SU-DHL-6 (cell line): ENCODE results near the gene ARHGAP45.

ENCODE experiments used
- H2AFZ ChIP-seq: fragments of 200-600 bp; sonication (generic); 2 replicates; pipeline ENCODE4 v1.6.1; 2014; ENCODE audit warnings: low read depth, mild to moderate bottlenecking, moderate library complexity, mixed read lengths, antibody characterized with exemption, low read length; ENCODE audit not compliant: severe bottlenecking
- H3F3A ChIP-seq: fragments of 200-600 bp; shearing (Covaris generic); 2 replicates; pipeline ENCODE4 v1.6.0; 2016; ENCODE audit warnings: antibody characterized with exemption, mild to moderate bottlenecking; ENCODE audit not compliant: insufficient read depth
- H3K27ac ChIP-seq: fragments of 200-600 bp; sonication (generic); 2 replicates; pipeline ENCODE4 v1.5.1; 2016; ENCODE audit warnings: low read depth, mild to moderate bottlenecking, low read length, moderate library complexity, mixed read lengths
- H3K27me3 ChIP-seq: fragments of 200-600 bp; sonication (generic), shearing (Covaris generic); 2 replicates; pipeline ENCODE4 v1.6.0; 2014; ENCODE audit warnings: mild to moderate bottlenecking, low read length
- H3K36me3 ChIP-seq: fragments of 200-600 bp; sonication (generic); 2 replicates; pipeline ENCODE4 v1.6.1; 2014; ENCODE audit warnings: mild to moderate bottlenecking, low read length, mixed read lengths
- H3K4me2 ChIP-seq: fragments of 300-600, 200-600 bp; shearing (Covaris generic), sonication (generic); 2 replicates; pipeline ENCODE4 v1.6.0; 2014; ENCODE audit warnings: low read length, low read depth, mild to moderate bottlenecking; ENCODE audit not compliant: poor library complexity, severe bottlenecking
- H3K4me3 ChIP-seq: fragments of 200-600 bp; sonication (generic); 2 replicates; pipeline ENCODE4 v1.5.1; 2014; ENCODE audit warnings: antibody characterized with exemption, low read length, mild to moderate bottlenecking, mixed read lengths; ENCODE audit not compliant: insufficient read depth, poor library complexity, severe bottlenecking
- H3K79me2 ChIP-seq: fragments of 200-600 bp; sonication (generic); 2 replicates; pipeline ENCODE4 v1.6.1; 2014; ENCODE audit warnings: mild to moderate bottlenecking, low read length, moderate library complexity; ENCODE audit not compliant: insufficient read depth
- H3K9ac ChIP-seq: fragments of 200-600 bp; sonication (generic); 2 replicates; pipeline ENCODE4 v1.7.0; 2014; ENCODE audit warnings: mild to moderate bottlenecking, low read length
- H3K9me2 ChIP-seq: fragments of 200-600 bp; sonication (generic); replicated peaks from 2 replicates; pipeline ENCODE4 v1.6.1; 2014; ENCODE audit warnings: low read length; ENCODE audit not compliant: insufficient read depth
- H3K9me3 ChIP-seq: fragments of 200-600 bp; sonication (generic); 2 replicates; pipeline ENCODE4 v1.6.1; 2014; ENCODE audit warnings: low read length, mixed read lengths; ENCODE audit not compliant: insufficient read depth
- H4K20me1 ChIP-seq: fragments of 200-600 bp; sonication (generic); 2 replicates; pipeline ENCODE4 v1.6.1; 2014; ENCODE audit warnings: low read depth, mild to moderate bottlenecking, antibody characterized with exemption, low read length, moderate library complexity, mixed read lengths
- CTCF ChIP-seq: fragments of 200-600 bp; sonication (generic); IDR thresholded peaks from one replicate; pipeline ENCODE4 v1.5.1; 2017; ENCODE audit warnings: antibody characterized with exemption, mild to moderate bottlenecking, low read length, moderate library complexity; ENCODE audit not compliant: insufficient read depth, poor library complexity, severe bottlenecking
- EZH2phosphoT487 ChIP-seq: fragments of 200-600 bp; sonication (generic), shearing (Covaris generic); conservative IDR thresholded peaks from 2 replicates; pipeline ENCODE4 v1.6.1; 2018; ENCODE audit warnings: mild to moderate bottlenecking, antibody characterized with exemption, low read length, moderate library complexity, mixed read lengths

Gene ARHGAP45

GRCh38 chr19:1055886-1056620 is 10.9 kb upstream of the ARHGAP45 start:
- H4K20me1 ChIP-seq: no peaks in the 10 kb centered on the region
- no peaks in the 10 kb centered on the region for H3K9me3 ChIP-seq

GRCh38 chr19:1057176-1057855 is 9.7 kb upstream of the ARHGAP45 start:
- no peak overlapping the region for H3K27ac ChIP-seq
- H3F3A ChIP-seq: 0 out of 2 replicates have a peak, but pooled peaks cover 7% of the 10 kb centered on the region
- H3K27me3 ChIP-seq: no peaks in the 10 kb centered on the region
- no peak overlapping the region for H2AFZ ChIP-seq
- no peaks in the 10 kb centered on the region for H3K79me2 ChIP-seq
- no peak overlapping the region for H3K4me2 ChIP-seq
- no peaks in the 10 kb centered on the region for H3K9me2 ChIP-seq
- no peak overlapping the region for H3K9ac ChIP-seq
- H4K20me1 ChIP-seq: no peaks in the 10 kb centered on the region
- no peaks in the 10 kb centered on the region for H3K9me3 ChIP-seq
- no peak overlapping the region for H3K4me3 ChIP-seq
- no peaks in the 10 kb centered on the region for H3K36me3 ChIP-seq
- no peak for TF ChIP-seq EZH2phosphoT487
- peak; percentile 35 for TF ChIP-seq CTCF

More at GRCh38 chr19:1055886-1056620, 10.9 kb upstream of the ARHGAP45 start:
- Histone ChIP-seq H3K4me2 (no peak overlapping the region), H3K36me3 (no peaks in the 10 kb centered on the region), H3K9ac (no peak overlapping the region), H3K27me3 (no peaks in the 10 kb centered on the region), H2AFZ (no peak overlapping the region), H3K4me3 (no peak overlapping the region), H3K9me2 (no peaks in the 10 kb centered on the region), H3F3A (0 out of 2 replicates have a peak, but pooled peaks cover 7% of the 10 kb centered on the region), H3K27ac (no peak overlapping the region), H3K79me2 (no peaks in the 10 kb centered on the region)
- TF ChIP-seq CTCF (no peak), EZH2phosphoT487 (no peak)

GRCh38 chr19:1058112-1058511 is 8.9 kb upstream of the ARHGAP45 start:
- H3K9ac ChIP-seq: no peak overlapping the region
- no peaks in the 10 kb centered on the region for H3K27me3 ChIP-seq
- H3K36me3 ChIP-seq: no peaks in the 10 kb centered on the region

More at GRCh38 chr19:1058112-1058511, 8.9 kb upstream of the ARHGAP45 start:
- H2AFZ ChIP-seq: no peak overlapping the region
- H3K4me3 ChIP-seq: no peak overlapping the region
- H3F3A ChIP-seq: 0 out of 2 replicates have a peak, but pooled peaks cover 7% of the 10 kb centered on the region
- H3K4me2 ChIP-seq: no peak overlapping the region
- no peak overlapping the region for H3K27ac ChIP-seq
- no peak for TF ChIP-seq EZH2phosphoT487
- no peak for TF ChIP-seq CTCF
- H3K9me2 ChIP-seq: no peaks in the 10 kb centered on the region
- H3K79me2 ChIP-seq: no peaks in the 10 kb centered on the region
- no peaks in the 10 kb centered on the region for H3K9me3 ChIP-seq
- H4K20me1 ChIP-seq: no peaks in the 10 kb centered on the region
